Measurements from ENCODE around the gene HLA-DQB2. TPM values are rescaled to one million over a fixed set of nuclear protein-coding genes. Genes with fewer than 3 reads are reported as not detected.
"Not testable (repeated sequence)": the region's sequence is repeated elsewhere in the genome, so short reads cannot be mapped to it uniquely, and the experiment has no call there.

Gene HLA-DQB2
- polyA plus RNA-seq (ENCODE audit: low read depth in 6 of 6) = 100 to 1,000 TPM in 2 of 6 donors, 10 to 100 TPM in 2, not detected in 2; 59.3 to 118 (median 92.8) TPM

DNA sequence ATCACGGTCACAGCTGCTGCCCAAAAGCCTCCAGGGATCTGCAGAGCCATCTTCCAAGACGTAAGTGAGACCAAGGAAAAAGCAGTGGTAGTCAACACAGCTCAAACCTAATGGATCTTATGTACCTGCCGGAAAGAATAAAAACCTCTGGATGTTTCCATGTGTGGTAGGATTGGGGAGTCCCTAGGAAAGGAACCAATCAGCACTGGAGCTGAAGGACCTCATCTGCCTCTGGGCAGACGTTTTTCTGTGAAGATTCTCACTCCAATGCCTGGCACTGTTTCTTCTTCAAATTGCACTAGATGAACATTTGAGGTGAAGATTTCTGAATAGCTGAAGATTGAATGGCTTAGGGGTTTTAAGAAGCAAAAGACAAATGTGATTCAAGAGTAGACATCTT, at the start of gene HLA-DQB2:
HLA-DQB2 (minus strand) TSS at position 112 of the 400 bp plus-strand sequence; CDS start at position 50, 62 bp downstream.
- no peaks in the 10 kb centered on the region for H3K36me3 Mint-ChIP-seq
- ATAC-seq (ENCODE audit: low read depth in 2 of 2) (peak in 1 of 2 donors; percentile 50), DNase-seq (no peak)
- H3K27me3 Mint-ChIP-seq = peaks cover 40 to 52% (median 49%) of the 10 kb centered on the region in 3 donors
- peak within 1 kb of the TSS in 3 of 6 donors; percentile 42 to 86 (median 62) for H3K27ac Mint-ChIP-seq
- no peaks in the 10 kb centered on the region for H3K9me3 Mint-ChIP-seq
- no peaks in the 10 kb centered on the region for H3K4me1 Mint-ChIP-seq
- H3K4me3 Mint-ChIP-seq = peak within 1 kb of the TSS in 5 of 8 donors; percentile 7 to 77 (median 55)

DNA sequence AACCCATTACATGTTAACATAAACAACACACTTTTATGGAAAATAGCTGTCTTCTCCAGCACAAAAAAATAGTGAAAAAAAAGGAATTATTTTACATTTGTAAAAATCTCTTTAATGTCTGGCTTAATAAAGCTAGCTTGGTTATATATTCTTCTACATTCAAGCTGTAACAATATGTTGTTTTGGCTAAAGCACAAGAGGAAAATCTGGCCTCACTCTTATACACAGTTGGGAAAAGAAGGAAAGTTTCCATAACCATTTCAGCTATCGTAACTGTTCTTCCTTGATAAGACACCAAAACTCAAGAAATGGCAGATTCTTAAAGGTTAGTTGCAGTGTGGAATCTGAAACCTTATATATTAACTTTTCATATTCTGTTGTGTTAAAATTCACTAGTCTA, 45.8 kb upstream of the HLA-DQB2 start:
- no peaks in the 10 kb centered on the region for H3K27me3 Mint-ChIP-seq
- peaks cover 45 to 59% (median 58%) of the 10 kb centered on the region in 3 donors for H3K4me1 Mint-ChIP-seq
- H3K9me3 Mint-ChIP-seq = peaks cover 0 to 8% (median 3%) of the 10 kb centered on the region in 7 donors
- peaks cover 31 to 44% of the 10 kb centered on the region in 2 donors for H3K36me3 Mint-ChIP-seq
- ATAC-seq (ENCODE audit: low read depth in 2 of 2) = no peak
- no peak for DNase-seq
- no peak overlapping the region for H3K4me3 Mint-ChIP-seq
- no peak overlapping the region for H3K27ac Mint-ChIP-seq

GRCh38 chr6:32807020-32807580, 43.8 kb upstream of the HLA-DQB2 start:
- peak in 1 of 2 donors; percentile 20 for ATAC-seq (ENCODE audit: low read depth in 2 of 2)
- Mint-ChIP-seq H3K4me1 (peaks cover 30 to 51% (median 50%) of the 10 kb centered on the region in 3 donors), H3K27ac (peak overlapping the region in 2 of 6 donors; percentile 39 to 72), H3K4me3 (peak overlapping the region in 1 of 8 donors; percentile 47), H3K36me3 (peaks cover 16 to 26% of the 10 kb centered on the region in 2 donors), H3K27me3 (no peaks in the 10 kb centered on the region), H3K9me3 (peaks cover 0 to 11% (median 7%) of the 10 kb centered on the region in 7 donors)
- no peak for DNase-seq

- H3K9me3 Mint-ChIP-seq = peaks cover 0 to 19% (median 8%) of the 10 kb centered on the region in 7 donors
- H3K4me1 Mint-ChIP-seq = peaks cover 19 to 47% (median 39%) of the 10 kb centered on the region in 3 donors
- H3K4me3 Mint-ChIP-seq; DNase-seq; H3K27me3 Mint-ChIP-seq; H3K27ac Mint-ChIP-seq; ATAC-seq (ENCODE audit: low read depth in 2 of 2): not testable (repeated sequence)
- peaks cover 13 to 20% of the 10 kb centered on the region in 2 donors for H3K36me3 Mint-ChIP-seq
These were observed 42.1 kb upstream of the HLA-DQB2 start for GRCh38 chr6:32805404-32805803.

GRCh38 chr6:32803416-32803815, 40.1 kb upstream of the HLA-DQB2 start:
- Mint-ChIP-seq H3K27ac (peak overlapping the region in 1 of 6 donors; percentile 41), H3K9me3 (peaks cover 7 to 34% (median 21%) of the 10 kb centered on the region in 7 donors), H3K4me3 (no peak overlapping the region), H3K4me1 (peaks cover 17 to 38% (median 33%) of the 10 kb centered on the region in 3 donors), H3K27me3 (no peaks in the 10 kb centered on the region), H3K36me3 (peaks cover 9 to 24% of the 10 kb centered on the region in 2 donors)
- ATAC-seq (ENCODE audit: low read depth in 2 of 2) = no peak
- no peak for DNase-seq

- no peak overlapping the region for H3K4me3 Mint-ChIP-seq
- ATAC-seq (ENCODE audit: low read depth in 2 of 2) (no peak), DNase-seq (no peak)
- peaks cover 7 to 38% (median 25%) of the 10 kb centered on the region in 7 donors for H3K9me3 Mint-ChIP-seq
- no peaks in the 10 kb centered on the region for H3K27me3 Mint-ChIP-seq
- H3K27ac Mint-ChIP-seq = peak overlapping the region in 1 of 6 donors; percentile 15
- peaks cover 22 to 44% (median 40%) of the 10 kb centered on the region in 3 donors for H3K4me1 Mint-ChIP-seq
- H3K36me3 Mint-ChIP-seq = peaks cover 4 to 25% of the 10 kb centered on the region in 2 donors
These were observed 36.4 kb upstream of the HLA-DQB2 start for GRCh38 chr6:32799740-32800139.

DNA sequence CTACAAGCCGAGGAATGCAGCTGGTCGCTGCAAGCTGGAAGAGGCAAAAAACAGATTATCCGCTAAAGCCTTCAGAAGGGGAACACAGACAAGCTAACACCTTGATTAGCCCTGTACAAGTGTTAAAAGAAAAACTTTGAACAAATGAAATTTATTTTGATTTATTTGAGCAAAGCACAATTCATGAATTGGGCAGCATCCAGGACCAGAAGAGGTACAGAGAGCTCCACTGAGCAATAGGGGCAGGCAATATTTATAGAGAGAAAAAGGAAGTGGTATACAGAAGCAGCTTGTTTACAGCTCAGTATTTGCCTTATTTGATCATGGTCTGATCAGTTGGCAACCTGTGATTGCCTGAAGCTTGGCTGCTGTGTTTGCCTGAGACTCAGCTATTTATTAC, 35.8 kb upstream of the HLA-DQB2 start:
- Mint-ChIP-seq H3K27ac (peak overlapping the region in 4 of 6 donors; percentile 28 to 92 (median 47)), H3K36me3 (peaks cover 4 to 25% of the 10 kb centered on the region in 2 donors), H3K4me3 (peak overlapping the region in 1 of 8 donors; percentile 77), H3K9me3 (peaks cover 7 to 36% (median 22%) of the 10 kb centered on the region in 7 donors), H3K27me3 (no peaks in the 10 kb centered on the region), H3K4me1 (peaks cover 28 to 50% (median 45%) of the 10 kb centered on the region in 3 donors)
- DNase-seq = no peak
- no peak for ATAC-seq (ENCODE audit: low read depth in 2 of 2)

DNA sequence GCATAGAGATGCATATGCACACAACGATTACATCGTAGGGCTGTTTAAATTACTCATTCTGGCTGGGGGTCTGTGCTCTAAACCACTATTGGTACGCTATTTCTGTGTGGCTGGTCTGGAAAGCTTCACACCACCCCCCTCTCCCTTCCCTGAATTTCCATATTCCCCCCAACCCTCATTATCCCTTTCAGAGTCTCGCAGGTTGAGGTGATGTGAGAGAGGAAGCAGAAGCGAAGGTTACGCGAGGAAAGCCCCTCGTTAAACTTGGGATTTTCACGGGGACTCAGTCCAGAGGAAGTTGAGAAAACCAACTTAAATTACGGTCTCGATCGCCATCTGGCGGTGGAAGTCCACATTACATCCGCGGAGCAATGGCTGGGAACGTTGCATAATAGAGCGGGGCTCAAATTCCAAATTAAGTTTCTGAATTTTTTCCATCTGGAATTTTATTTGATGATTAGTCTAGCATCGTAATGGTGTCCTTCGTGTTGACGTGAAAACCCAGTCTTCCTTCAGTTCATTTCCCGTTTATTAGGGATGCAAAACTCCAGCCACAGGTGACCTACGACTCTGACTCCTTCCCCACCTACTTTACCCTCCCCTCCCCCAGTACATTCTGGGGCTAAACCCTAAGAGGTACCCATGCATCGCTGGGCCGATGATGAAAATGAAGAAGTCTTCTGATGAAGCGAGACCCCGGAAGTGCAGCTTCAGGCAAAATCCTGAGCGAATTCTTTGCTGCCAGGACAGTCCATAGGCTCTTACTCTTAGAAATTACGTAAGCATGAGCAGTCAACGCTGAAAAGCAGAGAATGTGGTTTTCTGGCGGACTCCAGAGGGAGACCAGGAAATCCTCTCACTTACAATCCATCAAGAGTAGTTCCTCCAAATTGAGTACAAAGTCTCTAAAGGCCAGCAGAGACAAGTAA, 33.8 kb upstream of the HLA-DQB2 start:
- DNase-seq (peak; percentile 77), ATAC-seq (ENCODE audit: low read depth in 2 of 2) (peak; percentile 83 to 84)
- peaks cover 4 to 25% of the 10 kb centered on the region in 2 donors for H3K36me3 Mint-ChIP-seq
- no peaks in the 10 kb centered on the region for H3K27me3 Mint-ChIP-seq
- H3K27ac Mint-ChIP-seq = peak overlapping the region; percentile 85 to 99 (median 96)
- peak overlapping the region; percentile 76 to 93 (median 88) for H3K4me3 Mint-ChIP-seq
- peaks cover 7 to 29% (median 19%) of the 10 kb centered on the region in 7 donors for H3K9me3 Mint-ChIP-seq
- H3K4me1 Mint-ChIP-seq = peaks cover 34 to 45% (median 39%) of the 10 kb centered on the region in 3 donors

GRCh38 chr6:32794510-32794909, 31.2 kb upstream of the HLA-DQB2 start:
- peak overlapping the region in 5 of 8 donors; percentile 1 to 34 (median 10) for H3K4me3 Mint-ChIP-seq
- peaks cover 0 to 19% of the 10 kb centered on the region in 2 donors for H3K36me3 Mint-ChIP-seq
- peaks cover 7 to 20% (median 15%) of the 10 kb centered on the region in 7 donors for H3K9me3 Mint-ChIP-seq
- H3K27ac Mint-ChIP-seq = peak overlapping the region in 5 of 6 donors; percentile 41 to 83 (median 66)
- DNase-seq (peak; percentile 24), ATAC-seq (ENCODE audit: low read depth in 2 of 2) (peak; percentile 25 to 26)
- H3K27me3 Mint-ChIP-seq = no peaks in the 10 kb centered on the region
- peaks cover 34 to 45% (median 39%) of the 10 kb centered on the region in 3 donors for H3K4me1 Mint-ChIP-seq

- H3K9me3 Mint-ChIP-seq = peaks cover 0 to 4% (median 2%) of the 10 kb centered on the region in 7 donors
- ATAC-seq (ENCODE audit: low read depth in 2 of 2) = no peak
- H3K36me3 Mint-ChIP-seq = peaks cover 0 to 4% of the 10 kb centered on the region in 2 donors
- DNase-seq = no peak
- peaks cover 30 to 44% (median 35%) of the 10 kb centered on the region in 3 donors for H3K4me1 Mint-ChIP-seq
- no peak overlapping the region for H3K27ac Mint-ChIP-seq
- H3K4me3 Mint-ChIP-seq = no peak overlapping the region
- no peaks in the 10 kb centered on the region for H3K27me3 Mint-ChIP-seq
These were observed 29.6 kb upstream of the HLA-DQB2 start for GRCh38 chr6:32792901-32793435.

- Mint-ChIP-seq H3K36me3 (no peaks in the 10 kb centered on the region), H3K27me3 (peaks cover 0 to 7% (median 0%) of the 10 kb centered on the region in 3 donors), H3K27ac (no peak overlapping the region), H3K4me3 (no peak overlapping the region), H3K4me1 (peaks cover 19 to 26% (median 20%) of the 10 kb centered on the region in 3 donors), H3K9me3 (no peaks in the 10 kb centered on the region)
- ATAC-seq (ENCODE audit: low read depth in 2 of 2) (no peak), DNase-seq (no peak)
These were observed 27.0 kb upstream of the HLA-DQB2 start for GRCh38 chr6:32790306-32790705.

- peaks cover 0 to 7% (median 0%) of the 10 kb centered on the region in 3 donors for H3K27me3 Mint-ChIP-seq
- H3K36me3 Mint-ChIP-seq = peaks cover 6 to 7% of the 10 kb centered on the region in 2 donors
- peaks cover 0 to 10% (median 4%) of the 10 kb centered on the region in 3 donors for H3K4me1 Mint-ChIP-seq
- DNase-seq = peak; percentile 56
- H3K9me3 Mint-ChIP-seq = peaks cover 0 to 13% (median 4%) of the 10 kb centered on the region in 7 donors
- ATAC-seq (ENCODE audit: low read depth in 2 of 2) = peak; percentile 79 to 91
- H3K4me3 Mint-ChIP-seq = no peak overlapping the region
- H3K27ac Mint-ChIP-seq = peak overlapping the region in 3 of 6 donors; percentile 16 to 67 (median 17)
These were observed 22.6 kb upstream of the HLA-DQB2 start for GRCh38 chr6:32785781-32786533.
